ENCODE data around the gene ABCG1.

Gene ABCG1

DNA sequence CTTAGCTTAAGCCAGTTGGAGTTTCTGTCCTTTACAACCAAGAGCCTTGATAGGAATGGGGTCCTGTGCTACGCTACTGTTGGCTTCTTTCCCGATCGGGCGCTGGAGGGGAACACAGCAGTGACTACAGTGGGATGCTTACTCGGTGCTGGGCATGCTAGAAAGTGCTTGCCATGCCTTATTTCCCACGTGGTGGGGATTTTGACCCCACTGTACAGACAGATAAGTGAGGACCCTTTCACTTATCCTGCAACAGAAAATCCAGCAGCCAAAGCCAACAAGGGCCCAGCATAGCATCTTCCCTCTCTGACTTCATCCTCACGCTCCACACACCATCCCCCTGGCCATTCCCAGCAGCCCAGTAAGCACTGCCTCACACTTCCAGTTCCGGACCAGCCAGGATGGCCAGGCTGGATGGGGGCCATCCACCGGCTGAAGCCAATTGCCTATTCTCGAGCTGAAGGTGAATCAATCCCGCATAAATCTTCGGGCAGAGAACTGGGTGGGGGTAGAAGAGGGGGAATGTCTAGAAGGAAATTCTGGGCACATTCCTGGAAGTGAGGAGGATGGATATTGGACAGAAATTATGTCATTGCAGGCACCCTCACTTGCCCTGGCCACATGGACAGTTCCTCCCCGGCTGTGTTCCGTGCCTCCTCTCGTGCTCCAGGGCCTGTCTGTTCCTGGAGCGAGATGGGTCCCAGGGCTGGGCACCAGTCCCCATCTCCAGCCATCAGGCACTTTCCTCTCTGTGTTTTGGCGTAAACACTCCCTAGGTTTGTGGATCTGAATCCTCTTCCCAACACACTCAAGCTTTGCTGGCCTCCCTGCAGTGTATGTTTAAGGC, 2.0 kb upstream of the ABCG1 start:
- H3K27ac ChIP-seq = no peak overlapping the region
- TF ChIP-seq, protein P1, sequence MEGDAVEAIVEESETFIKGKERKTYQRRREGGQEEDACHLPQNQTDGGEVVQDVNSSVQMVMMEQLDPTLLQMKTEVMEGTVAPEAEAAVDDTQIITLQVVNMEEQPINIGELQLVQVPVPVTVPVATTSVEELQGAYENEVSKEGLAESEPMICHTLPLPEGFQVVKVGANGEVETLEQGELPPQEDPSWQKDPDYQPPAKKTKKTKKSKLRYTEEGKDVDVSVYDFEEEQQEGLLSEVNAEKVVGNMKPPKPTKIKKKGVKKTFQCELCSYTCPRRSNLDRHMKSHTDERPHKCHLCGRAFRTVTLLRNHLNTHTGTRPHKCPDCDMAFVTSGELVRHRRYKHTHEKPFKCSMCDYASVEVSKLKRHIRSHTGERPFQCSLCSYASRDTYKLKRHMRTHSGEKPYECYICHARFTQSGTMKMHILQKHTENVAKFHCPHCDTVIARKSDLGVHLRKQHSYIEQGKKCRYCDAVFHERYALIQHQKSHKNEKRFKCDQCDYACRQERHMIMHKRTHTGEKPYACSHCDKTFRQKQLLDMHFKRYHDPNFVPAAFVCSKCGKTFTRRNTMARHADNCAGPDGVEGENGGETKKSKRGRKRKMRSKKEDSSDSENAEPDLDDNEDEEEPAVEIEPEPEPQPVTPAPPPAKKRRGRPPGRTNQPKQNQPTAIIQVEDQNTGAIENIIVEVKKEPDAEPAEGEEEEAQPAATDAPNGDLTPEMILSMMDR (conservative IDR thresholded peaks at IDR 0.05) = no peak

DNA sequence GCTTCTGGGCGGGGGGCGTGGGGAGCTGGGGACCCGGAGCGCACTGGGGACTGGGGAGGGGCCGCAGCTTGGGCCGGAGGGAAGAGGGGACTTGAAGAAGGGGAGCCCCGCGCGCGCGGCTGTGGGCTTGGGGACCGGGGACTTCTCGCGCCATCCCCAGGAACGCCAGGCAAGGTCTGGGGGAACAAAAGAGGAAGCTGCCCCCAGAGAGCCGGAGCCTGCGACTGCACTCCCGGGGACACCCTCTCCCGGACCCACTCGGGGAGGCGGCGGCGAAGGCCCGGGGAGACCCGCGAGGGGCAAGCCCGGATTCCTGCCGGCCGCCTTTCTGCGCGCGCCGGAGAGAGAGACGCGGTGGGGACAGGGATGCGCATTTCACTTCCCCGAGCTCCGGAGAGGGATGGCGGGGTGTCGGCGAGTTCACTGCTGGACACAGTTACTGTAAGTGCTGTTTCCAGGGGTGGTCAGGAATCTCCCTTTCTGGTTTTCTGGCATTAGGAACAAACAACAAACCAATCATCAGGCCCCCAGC, 732 bp downstream of the ABCG1 start:
- TF ChIP-seq, protein P1 (conservative IDR thresholded peaks at IDR 0.05) = no peak

DNA sequence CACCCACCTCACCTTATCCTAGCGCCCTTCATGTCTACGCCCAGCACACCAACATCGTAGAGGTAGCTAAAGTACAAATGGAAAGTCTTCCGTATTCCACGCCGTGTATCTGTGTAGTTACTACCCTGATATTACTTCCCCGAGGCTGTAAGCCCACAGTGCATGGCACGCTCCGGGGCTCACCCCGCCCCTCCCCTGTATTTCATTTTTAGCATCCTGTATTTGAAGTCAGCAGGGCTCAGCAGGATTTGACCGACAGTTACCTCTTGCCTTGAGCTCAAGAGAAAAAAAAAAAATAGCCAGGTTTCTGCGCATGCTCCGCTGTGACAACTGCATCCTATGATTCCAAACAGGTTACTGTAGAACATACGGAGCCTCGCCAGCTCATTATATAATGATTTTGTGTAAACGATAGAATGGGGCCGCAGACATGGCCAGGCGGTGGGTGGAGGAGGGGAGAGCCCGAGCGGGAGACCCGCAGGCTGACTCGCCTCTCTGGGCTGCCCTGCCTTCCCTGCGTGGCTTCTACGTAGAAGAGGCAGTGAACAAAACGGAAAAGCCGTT, 1.3 kb downstream of the ABCG1 start:
- TF ChIP-seq, protein P1 (conservative IDR thresholded peaks at IDR 0.05) = no peak
- peak overlapping the region; percentile 85 for H3K27ac ChIP-seq

More for the DNA sequence above, 732 bp downstream of the ABCG1 start:
- peak overlapping the region; percentile 85 for H3K27ac ChIP-seq

DNA sequence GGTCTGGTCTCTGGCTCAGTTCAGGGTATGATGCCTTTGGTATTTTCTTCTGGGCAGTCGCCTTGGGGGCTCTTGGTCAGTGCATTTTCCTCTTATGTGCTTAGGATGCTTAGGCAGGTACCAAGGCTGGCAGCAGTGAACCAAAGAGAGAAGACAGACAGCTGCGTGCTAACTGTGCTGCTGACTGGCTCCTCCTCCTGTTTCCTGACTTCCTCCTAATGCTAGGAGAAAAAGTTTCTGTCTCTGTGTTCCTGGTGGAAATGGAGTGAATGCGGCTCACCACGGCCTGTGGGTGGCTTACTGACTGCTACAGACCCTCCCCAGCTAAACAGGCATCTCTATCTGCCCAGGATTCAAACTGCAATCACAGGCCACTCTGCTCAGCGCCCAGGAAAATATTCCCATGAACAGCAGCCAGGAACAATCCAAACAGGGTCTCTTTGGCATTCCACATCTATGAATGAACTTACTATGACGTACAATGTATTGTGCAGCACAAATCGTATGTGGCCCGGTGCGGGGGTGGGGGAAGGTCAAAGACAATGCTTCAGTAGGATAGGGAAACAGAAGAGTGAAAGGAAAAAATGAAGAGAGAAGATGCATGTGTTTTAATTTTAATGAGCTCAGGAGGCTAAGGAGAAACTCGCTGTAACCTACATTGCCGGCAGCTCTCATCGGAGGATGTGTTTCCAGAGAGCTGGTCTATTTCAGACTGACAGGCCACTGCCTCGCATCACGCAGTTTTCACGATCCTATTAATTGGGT, 2.8 kb downstream of the ABCG1 start:
- peak overlapping the region; percentile 85 for H3K27ac ChIP-seq
- TF ChIP-seq, protein P1 (conservative IDR thresholded peaks at IDR 0.05) = no peak

DNA sequence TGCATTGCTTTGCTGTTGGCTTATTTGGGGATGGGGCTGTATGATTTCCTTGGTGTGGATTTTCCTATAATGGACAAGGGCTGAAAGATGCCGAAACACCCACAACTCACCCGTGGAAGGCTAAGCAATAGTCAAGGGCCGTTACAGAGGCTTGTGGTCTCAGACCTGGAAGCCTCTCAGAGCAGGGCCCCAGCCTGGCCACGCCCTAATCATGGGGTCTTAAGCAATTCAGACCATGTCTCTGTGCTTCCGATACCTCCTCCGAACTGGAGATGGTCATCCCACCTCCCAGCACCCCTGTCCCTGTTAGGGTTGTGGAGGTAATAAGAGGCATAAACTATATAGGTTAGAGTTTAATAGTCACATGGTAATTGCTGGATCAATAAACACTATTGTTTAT, 3.4 kb downstream of the ABCG1 start:
- H3K27ac ChIP-seq = no peak overlapping the region; the same call in 1 of the 2 replicates
- TF ChIP-seq, protein P1 (conservative IDR thresholded peaks at IDR 0.05) = no peak

DNA sequence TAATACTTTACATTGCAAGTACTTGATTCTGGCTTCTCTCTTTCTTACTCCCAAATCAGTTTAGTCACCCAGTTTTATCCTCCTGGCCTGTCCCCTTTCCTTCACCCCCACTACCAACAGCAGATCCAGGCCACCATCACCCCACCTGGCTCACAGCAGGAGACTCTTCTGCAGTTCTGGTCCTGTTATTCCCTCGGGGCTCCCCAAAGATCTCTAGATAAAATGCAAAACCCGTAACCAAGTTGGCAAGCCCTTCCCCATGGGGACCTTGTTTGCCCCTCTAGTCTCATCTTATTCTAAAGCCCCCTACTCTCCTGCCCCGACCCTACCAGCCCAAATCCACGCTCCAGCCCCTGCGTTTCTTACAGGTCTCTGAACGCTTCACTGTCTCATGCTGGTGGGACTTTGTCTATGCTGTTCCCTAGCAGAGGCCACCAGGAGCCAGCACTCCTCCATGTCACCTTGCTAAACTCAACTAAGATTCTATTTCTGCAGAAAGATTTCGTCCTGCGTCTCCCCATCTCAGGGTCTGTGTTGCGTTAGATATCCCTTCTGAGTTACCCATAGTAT, 4.0 kb downstream of the ABCG1 start:
- TF ChIP-seq, protein P1 (conservative IDR thresholded peaks at IDR 0.05) = no peak
- no peak overlapping the region for H3K27ac ChIP-seq

Data from VCaP (cell line).